Ovary (tissue), 9 donors: ENCODE measurements around the gene EMILIN2. TPM values are rescaled to one million over a fixed set of nuclear protein-coding genes. Genes with fewer than 3 reads are reported as not detected.

Source experiments
- DNase-seq, 5 donors: peaks; one replicate each; pipeline ENCODE4 v3.0.0-alpha.2; 2019 to 2020
- H3K27ac ChIP-seq, 2 donors: fragments of 200-600 bp; one replicate each; pipeline versions ENCODE4 v1.5.1 to v1.8.0; 2019 to 2022
- H3K27me3 ChIP-seq: fragments of 200-600 bp; one replicate; pipeline ENCODE4 v1.8.0; 2022
- H3K36me3 ChIP-seq: fragments of 200-600 bp; sonication (generic); one replicate; pipeline ENCODE4 v1.5.1; 2019
- H3K4me1 ChIP-seq: one replicate; pipeline ENCODE4 v1.8.1; 2013; ENCODE audit warnings: mild to moderate bottlenecking, moderate library complexity; ENCODE audit not compliant: insufficient read depth
- H3K4me3 ChIP-seq: fragments of 200-600 bp; sonication (generic); one replicate; pipeline ENCODE4 v1.5.1; 2017
- H3K9me3 ChIP-seq, 2 donors: fragments of 200-600 bp in 1 of 2; sonication (generic) in 1 of 2; one replicate each; pipeline versions ENCODE4 v1.5.1 to v1.8.1; 2013 to 2019; ENCODE audit warnings: mild to moderate bottlenecking in 1 of 2, moderate library complexity in 1 of 2
- CTCF ChIP-seq, 3 donors: fragments of 450-650 bp in 2 of 3; fragments of 200-600 bp in 1 of 3; IDR thresholded peaks; one replicate each; pipeline versions ENCODE4 v1.5.1 to v1.8.0; 2016 to 2022; ENCODE audit warnings: antibody characterized with exemption in 3 of 3, mild to moderate bottlenecking in 1 of 3
- EP300 ChIP-seq: sonication (generic); formaldehyde crosslinking; IDR thresholded peaks from one replicate; pipeline ENCODE4 v1.6.1; 2017; ENCODE audit warnings: antibody characterized with exemption
- POLR2A ChIP-seq: fragments of 450-650 bp; IDR thresholded peaks from one replicate; pipeline ENCODE4 v1.6.1; 2017; ENCODE audit warnings: antibody characterized with exemption, mild to moderate bottlenecking, moderate library complexity
- WGBS, 3 donors: extraction: QIAGEN DNeasy Blood & Tissue Kit in 1 of 3; methylation state at CpG; one replicate each; pipeline versions ENCODE4 v1.1.5 to v1.1.7; 2013 to 2017; 5-methylcytosine and 5-hydroxymethylcytosine counted together
- intact Hi-C, 4 donors: fragments of 100-400 bp; cut with DNase I; formaldehyde crosslinking; loops; one replicate each; pipeline versions ENCODE4 v1.11.0 to v1.15.1; 2022 to 2023
- polyA plus RNA-seq, 2 donors: library from polyadenylated mRNA; stranded (reverse); fragments of 200-250 nt in 1 of 2; fragments of 350-450 nt in 1 of 2; fragmentation: Illumina TruSeq in 1 of 2; extraction: RNeasy Lipid Tissue Mini Kit (QIAGEN cat#74804) in 1 of 2; gene quantifications; one replicate each; pipeline ENCODE4 v1.2.3, GENCODE V29; 2013 to 2014
- total RNA-seq, 7 donors: library from RNA; depleted of rRNA in 2 of 7; stranded (reverse); fragments of >200 nt in 2 of 7; fragmentation: NEBNext Ultra II Directional in 3 of 7; extraction: Animal tissue kit (Norgen Biotek cat#: 25700) in 3 of 7; gene quantifications; one replicate each; pipeline versions ENCODE4 v1.1.0 to v1.2.4, GENCODE V29; 2016 to 2023
- donor health status: DM: no; HTN: no; CAD: no; lungs with moderate emphysema.
- donor health status: DM: no; HTN: no; CAD: no.
- donor health status: Bipolar disorder and iron deficiency.
- donor health status: DM: yes; HTN: yes; CAD: no.
- donor health status: DM: no; HTN: no; CAD: no.
- donor health status: DM: yes; HTN: yes; CAD: no.

Gene EMILIN2
- total and polyA plus RNA-seq, 9 donors, result 16.5 to 40.4 (median 34.3) TPM

- WGBS, 3 donors, result 86 to 92% (median 90%) methylated on average over 6 of the region's 6 CpGs
These were observed 3.7 kb upstream of the EMILIN2 start for GRCh38 chr18:2843146-2843545.

GRCh38 chr18:2845172-2845571 lies 1.6 kb upstream of the EMILIN2 start:
- Histone ChIP-seq H3K4me1 (peaks cover 4% of the 10 kb centered on the region), H3K4me3 (no peak overlapping the region), H3K27me3 (no peaks in the 10 kb centered on the region), H3K36me3 (no peaks in the 10 kb centered on the region), H3K27ac (no peak overlapping the region), H3K9me3 (no peaks in the 10 kb centered on the region)
- 82 to 91% (median 83%) methylated on average over 4 of the region's 4 CpGs for WGBS, 3 donors
- TF ChIP-seq POLR2A (no peak), CTCF (IDR thresholded peaks at IDR 0.05) (no peak), EP300 (no peak)
- DNase-seq, result no peak
- intact Hi-C loops, result no loop called here

More at GRCh38 chr18:2843146-2843545, 3.7 kb upstream of the EMILIN2 start:
- H3K27ac ChIP-seq, result no peak overlapping the region
- H3K4me3 ChIP-seq, result no peak overlapping the region
- H3K9me3 ChIP-seq, result no peaks in the 10 kb centered on the region
- H3K36me3 ChIP-seq, result no peaks in the 10 kb centered on the region
- H3K4me1 ChIP-seq, result peaks cover 4% of the 10 kb centered on the region
- no peaks in the 10 kb centered on the region for H3K27me3 ChIP-seq
- no peak for TF ChIP-seq EP300
- no peak for TF ChIP-seq POLR2A
- no peak for TF ChIP-seq CTCF (IDR thresholded peaks at IDR 0.05)
- no peak for DNase-seq
- intact Hi-C loops, result no loop called here

DNA sequence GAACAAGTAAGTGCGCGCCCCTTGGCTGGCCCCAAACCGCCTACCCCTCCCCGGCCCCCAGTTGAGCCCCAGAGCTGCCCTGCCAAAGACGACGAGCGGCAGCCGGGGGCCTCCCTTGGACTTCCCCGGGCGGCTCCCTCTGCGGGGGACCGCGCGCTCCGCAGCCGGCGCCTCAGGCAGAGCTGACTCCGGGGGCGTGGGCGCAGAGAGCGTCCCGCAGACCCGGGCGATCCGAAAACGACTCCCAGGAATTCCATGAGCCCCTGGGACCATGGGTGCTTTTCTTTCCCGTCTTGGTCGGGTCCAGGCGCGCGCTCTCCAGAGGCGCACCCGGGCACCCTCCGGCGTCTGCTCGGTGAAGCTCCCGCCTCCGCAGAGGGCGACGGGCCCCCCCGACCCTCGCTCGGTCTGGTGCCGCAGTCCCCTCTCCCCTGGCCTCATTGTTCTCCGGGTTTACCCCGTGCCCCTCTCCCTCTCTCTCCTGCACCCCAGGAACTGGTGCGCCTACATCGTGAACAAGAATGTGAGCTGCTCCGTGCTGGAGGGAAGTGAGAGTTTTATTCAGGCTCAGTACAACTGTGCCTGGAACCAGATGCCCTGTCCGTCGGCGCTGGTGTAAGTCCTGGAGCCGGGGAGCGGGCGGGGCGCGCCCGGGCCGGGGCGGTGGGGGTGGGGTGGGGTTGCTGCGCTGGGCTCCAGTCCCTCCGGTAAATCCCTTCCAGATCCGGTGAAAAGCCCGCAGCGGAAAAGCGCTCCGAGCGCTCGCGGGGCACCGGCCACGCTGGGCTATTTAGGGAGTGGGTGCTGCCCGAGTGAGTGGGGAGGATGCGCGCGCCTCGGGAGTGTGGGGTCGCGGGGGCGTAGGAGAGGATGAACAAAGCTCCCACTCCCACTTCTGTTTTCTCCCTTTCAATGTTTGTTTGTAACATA lies 776 bp downstream of the EMILIN2 start:
- peak overlapping the region; percentile 65 to 83 for H3K27ac ChIP-seq
- intact Hi-C loops, result loop anchor here in 1 of 4 donors (2.0 kb wide), 1 partner anchor 57 kb away; no protein-coding TSS in a partner anchor
- peak overlapping the region; percentile 56 for H3K4me3 ChIP-seq
- no peaks in the 10 kb centered on the region for H3K9me3 ChIP-seq
- TF ChIP-seq CTCF (IDR thresholded peaks at IDR 0.05) (no peak), POLR2A (no peak), EP300 (no peak)
- 1% methylated on average over 69 to 80 of the region's 80 CpGs for WGBS, 3 donors
- peak; percentile 44 to 73 (median 62) for DNase-seq
- no peaks in the 10 kb centered on the region for H3K27me3 ChIP-seq
- no peaks in the 10 kb centered on the region for H3K36me3 ChIP-seq
- H3K4me1 ChIP-seq, result peaks cover 4% of the 10 kb centered on the region

GRCh38 chr18:2848247-2849246 lies 1.7 kb downstream of the EMILIN2 start:
- Histone ChIP-seq H3K4me1 (peaks cover 4% of the 10 kb centered on the region), H3K4me3 (peak overlapping the region; percentile 56), H3K27ac (peak overlapping the region in 1 of 2 donors; percentile 65), H3K27me3 (no peaks in the 10 kb centered on the region), H3K36me3 (no peaks in the 10 kb centered on the region), H3K9me3 (no peaks in the 10 kb centered on the region)
- intact Hi-C loops, result loop anchor here in 1 of 4 donors (2.0 kb wide), 1 partner anchor 56 kb away; no protein-coding TSS in a partner anchor
- 22 to 39% (median 27%) methylated on average over 17 of the region's 17 CpGs for WGBS, 3 donors
- DNase-seq, result no peak
- TF ChIP-seq EP300, result no peak
- no peak for TF ChIP-seq CTCF (IDR thresholded peaks at IDR 0.05)
- no peak for TF ChIP-seq POLR2A
